ENCODE measurements around the gene CYSLTR2.
A peak's percentile ranks its signal among the peaks of the same experiment; 100 is the strongest.

Gene CYSLTR2

GRCh38 chr13:48653472-48653939 is at the start of gene CYSLTR2:
TSS of gene CYSLTR2 (plus strand) at chr13:48653929. CDS start at chr13:48706818, 52,889 bp downstream.
- peak; percentile 70 to 76 for DNase-seq

GRCh38 chr13:48615049-48615448 is 38.7 kb upstream of the CYSLTR2 start:
- peak; percentile 97 to 99 for DNase-seq

DNA sequence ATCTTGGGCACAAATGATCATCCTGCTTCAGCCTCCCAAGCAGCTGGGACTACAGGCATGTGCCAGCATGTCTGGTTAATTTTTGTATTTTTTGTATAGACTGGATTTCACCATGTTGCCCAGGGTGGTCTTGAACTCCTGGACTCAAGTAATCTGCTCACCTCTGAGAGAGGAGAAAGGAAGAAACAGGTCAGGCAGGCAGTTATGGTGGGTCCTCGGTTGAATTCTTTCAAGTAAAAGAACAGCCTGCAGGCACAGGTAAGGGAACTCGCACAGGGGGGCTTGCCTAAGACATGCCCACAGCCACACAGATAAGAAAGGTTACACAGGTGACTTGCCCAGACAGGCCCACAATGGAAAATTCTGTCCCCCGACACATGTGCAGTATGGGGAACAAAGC is 34.8 kb upstream of the CYSLTR2 start:
- DNase-seq, result no peak

DNA sequence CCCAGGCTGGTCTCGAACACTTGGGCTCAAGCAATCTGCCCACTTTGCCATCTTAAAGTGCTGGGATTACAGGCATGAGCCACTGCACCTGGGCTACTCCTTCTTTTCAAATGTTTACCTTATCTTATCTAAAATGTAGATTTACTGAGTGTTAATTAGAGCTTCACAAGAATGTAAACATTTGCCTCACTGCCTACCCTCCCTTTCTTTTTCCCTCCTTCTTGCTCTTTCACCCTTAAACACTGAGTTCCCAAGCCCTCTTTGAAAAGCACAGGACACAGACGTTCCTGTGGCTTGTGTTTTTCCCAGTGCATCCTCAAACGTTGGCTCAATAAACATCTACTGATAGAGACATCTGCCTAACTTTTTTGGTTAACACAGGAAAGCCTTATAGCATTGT is 32.7 kb upstream of the CYSLTR2 start:
- DNase-seq, result no peak

- DNase-seq, result no peak
Measured at GRCh38 chr13:48624016-48624415, 29.7 kb upstream of the CYSLTR2 start.

- peak; percentile 11 to 16 for DNase-seq
Measured at GRCh38 chr13:48624858-48625257, 28.9 kb upstream of the CYSLTR2 start.

DNA sequence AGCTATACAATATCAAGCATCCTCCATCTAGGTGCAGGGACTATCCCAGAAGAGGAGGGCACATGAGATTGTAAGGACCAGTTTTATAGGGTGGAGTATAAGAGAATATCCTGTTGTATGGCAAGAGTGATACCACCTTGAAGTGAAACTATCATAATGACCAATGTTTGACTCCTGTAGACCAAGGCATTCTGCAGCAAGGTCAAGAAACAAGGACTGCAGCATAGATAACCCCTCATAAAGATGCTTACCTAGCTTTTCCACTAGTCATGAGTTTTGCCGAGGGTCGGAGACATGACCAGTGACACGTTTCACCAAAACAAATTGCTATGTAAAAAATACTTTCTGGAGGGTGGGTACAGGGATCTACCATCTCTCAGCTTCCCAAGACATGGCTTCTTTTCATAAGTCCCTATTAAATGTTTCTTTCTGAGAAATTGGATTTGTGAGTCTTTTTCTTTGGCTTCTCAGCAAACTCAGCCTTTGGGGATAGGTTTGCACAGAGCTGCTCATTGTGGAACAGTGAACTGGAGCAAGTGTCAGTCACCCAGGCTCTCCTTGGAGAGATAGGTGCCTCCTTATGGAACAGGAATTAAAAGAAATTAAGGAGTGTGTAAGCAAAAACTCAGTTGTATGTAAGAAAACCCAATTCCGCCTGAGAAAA is 28.2 kb upstream of the CYSLTR2 start:
- no peak for DNase-seq

DNA sequence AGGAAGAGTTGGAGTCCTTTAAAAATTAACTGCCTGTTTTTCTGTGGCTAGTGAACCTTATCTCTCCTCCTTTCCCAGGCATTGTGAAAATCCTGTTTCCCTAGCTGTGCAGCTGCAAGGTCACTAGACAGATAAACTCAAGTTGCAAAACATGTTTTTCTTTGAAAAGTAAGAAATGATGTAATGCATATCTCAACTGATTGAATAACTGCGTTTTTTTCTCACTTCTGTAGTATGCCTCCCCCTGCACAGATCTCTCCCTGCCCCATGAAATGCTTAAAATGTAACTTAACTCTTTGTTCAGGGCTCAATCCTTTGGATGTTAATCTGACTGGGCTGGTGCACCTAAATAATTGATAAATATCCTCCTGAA is 27.7 kb upstream of the CYSLTR2 start:
- DNase-seq, result peak; percentile 52 to 79

GRCh38 chr13:48626726-48627451 is 26.8 kb upstream of the CYSLTR2 start:
- no peak for DNase-seq

DNA sequence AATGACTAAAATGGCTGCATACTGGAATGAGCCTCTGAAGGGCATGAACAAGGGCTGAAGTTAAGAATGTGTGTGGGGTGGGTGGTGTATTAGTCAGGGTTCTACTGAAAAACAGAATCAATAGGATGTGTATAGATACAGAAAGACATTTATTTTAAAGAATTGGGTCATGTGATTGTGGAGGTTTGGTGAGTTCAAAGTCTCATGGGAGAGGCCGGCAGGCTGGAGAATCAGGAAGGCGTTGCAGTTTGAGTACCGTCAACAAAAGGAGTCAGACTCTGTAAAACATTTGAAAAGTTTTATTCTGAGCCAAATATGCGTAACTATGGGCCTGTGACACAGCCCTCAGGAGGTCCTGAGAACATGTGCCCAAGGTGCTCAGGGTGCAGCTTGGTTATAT is 24.5 kb upstream of the CYSLTR2 start:
- no peak for DNase-seq

DNA sequence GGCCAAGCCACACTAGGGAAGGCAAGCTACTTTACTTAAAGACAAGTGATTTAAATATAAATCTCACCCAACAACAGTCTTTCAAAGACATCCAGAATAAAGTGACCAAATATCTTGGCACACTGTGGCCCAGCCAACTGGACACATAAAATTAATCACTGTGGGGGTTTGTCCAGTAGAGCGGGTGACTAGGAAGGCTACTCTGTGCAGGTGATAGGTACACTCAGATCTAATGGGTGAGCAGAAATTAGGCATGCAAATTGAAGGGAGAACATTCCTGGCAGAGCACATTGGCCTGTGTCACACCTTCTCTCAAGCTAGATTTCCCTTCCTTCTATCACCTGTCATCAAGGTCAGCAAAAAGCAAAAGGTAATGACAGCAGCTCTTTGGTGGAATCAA is 23.4 kb upstream of the CYSLTR2 start:
- DNase-seq, result no peak

- no peak for DNase-seq
Measured at GRCh38 chr13:48630773-48631172, 23.0 kb upstream of the CYSLTR2 start.

DNA sequence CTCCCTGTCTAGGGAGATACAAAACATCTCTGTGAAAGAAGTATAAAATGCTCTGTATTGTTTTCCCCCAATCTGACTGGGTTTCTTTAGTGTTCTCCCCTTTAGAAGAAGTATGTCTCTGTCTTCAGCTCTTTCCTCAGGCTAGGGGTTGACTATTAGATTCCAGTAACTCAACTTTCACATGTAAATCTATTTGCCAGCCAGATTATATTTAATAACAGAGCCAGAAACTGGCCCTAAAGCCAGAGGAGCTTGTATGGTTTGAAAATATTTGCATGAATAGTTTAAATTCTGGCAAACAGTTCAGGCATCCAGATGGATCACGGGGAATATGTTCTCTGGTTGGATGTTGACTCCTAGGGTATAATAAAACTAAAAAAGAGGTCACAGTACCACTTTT is 22.3 kb upstream of the CYSLTR2 start:
- no peak for DNase-seq

DNA sequence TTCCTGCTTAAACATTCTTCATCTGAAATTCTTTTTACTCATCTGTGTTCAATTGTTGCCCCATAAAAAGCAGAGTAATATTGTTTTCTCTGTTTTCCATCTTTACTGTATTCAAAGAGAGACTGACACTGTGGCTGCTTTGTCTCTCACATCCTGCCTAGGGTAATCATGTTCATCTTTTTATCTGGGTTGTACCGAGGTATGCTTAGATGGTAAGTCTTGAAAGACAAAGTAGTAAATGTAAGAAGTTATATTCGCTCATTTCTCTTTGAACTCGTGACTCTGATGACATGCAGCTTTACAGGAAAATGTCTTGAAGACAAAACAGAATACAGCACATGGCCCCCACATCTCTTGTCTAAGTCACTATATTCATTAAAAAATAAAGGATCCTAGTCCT is 20.0 kb upstream of the CYSLTR2 start:
- DNase-seq, result no peak

GRCh38 chr13:48634636-48635035 is 19.1 kb upstream of the CYSLTR2 start:
- DNase-seq, result no peak

GRCh38 chr13:48635478-48635877 is 18.3 kb upstream of the CYSLTR2 start:
- no peak for DNase-seq

- DNase-seq, result no peak
Measured at GRCh38 chr13:48636550-48636949, 17.2 kb upstream of the CYSLTR2 start.

- no peak for DNase-seq
Measured at GRCh38 chr13:48637601-48638000, 16.1 kb upstream of the CYSLTR2 start.

GRCh38 chr13:48640767-48641166 is 13.0 kb upstream of the CYSLTR2 start:
- no peak for DNase-seq

- DNase-seq, result no peak
Measured at GRCh38 chr13:48641404-48641803, 12.3 kb upstream of the CYSLTR2 start.

DNA sequence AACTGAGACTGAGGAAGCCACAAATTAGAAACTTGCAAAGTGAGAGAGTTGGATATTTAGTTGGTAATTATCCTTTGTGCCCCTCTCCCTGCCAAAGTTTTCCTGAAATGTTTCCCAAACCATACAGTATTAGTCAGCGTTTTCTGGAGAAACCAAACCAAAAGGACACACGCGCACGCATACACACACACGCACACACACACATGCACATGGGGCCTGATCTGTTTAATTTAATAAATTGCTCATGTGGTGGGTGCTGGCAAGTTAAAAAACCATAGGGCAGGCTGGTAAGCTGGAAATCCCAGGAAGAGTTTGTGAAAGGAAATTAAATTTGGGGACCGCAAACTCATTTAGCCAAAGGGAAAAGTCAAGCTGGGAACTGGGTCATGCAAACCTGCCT is 11.7 kb upstream of the CYSLTR2 start:
- no peak for DNase-seq

DNA sequence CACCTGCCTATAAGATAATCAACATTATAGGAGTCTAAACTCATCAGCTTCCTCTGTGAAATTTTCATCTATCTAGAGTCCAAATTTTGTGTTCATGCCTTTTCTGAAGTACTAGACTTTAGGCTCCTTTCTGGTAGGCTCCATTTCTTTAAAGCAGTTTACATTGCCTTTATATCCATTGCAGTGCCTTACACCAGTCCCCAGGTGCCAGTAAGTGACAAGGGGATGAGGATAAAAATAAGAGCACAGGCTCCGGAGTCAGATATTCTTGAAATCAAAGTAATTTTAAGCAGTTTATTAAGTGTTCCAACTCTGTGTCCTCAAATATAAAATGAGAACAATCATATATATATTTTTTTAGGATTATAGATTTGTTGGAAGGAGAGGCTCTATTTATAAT is 10.6 kb upstream of the CYSLTR2 start:
- no peak for DNase-seq

- DNase-seq, result no peak
Measured at GRCh38 chr13:48644141-48644540, 9.6 kb upstream of the CYSLTR2 start.

GRCh38 chr13:48644951-48645350 is 8.8 kb upstream of the CYSLTR2 start:
- DNase-seq, result no peak

DNA sequence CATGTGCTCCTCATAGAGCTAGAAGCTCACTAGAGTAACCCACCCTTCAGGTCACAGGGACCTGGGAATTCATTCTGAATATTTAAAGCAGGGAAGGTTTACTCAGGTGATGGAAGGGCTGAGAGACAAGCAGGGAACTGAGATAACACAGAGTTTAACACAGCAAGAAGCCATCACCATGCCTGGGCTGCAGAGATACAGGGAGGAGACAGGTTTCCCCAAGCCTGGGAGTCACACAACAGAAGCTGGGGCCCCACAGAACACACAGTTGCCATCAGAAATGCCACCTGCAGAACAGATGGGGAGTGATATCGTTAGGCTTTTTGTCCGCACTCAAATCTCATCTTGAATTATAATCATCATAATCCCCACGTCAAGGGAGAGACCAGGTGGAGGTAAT is 7.9 kb upstream of the CYSLTR2 start:
- DNase-seq, result no peak

Data from AML-193 (cell line).